OCI-LY3 (cell line): ENCODE measurements around the gene SOWAHD.

Source experiments
- EZH2phosphoT487 ChIP-seq: fragments of 200-600 bp; shearing (Covaris generic); IDR thresholded peaks from 2 replicates; pipeline ENCODE4 v1.6.1; 2018; ENCODE audit warnings: antibody characterized with exemption, mixed run types, low read depth
- TF ChIP-seq, protein P1 (sequence below): fragments of 200-600, 300-600 bp; sonication (generic); IDR thresholded peaks from 2 replicates; pipeline ENCODE4 v1.5.1; 2014; ENCODE audit warnings: antibody characterized with exemption, low read length, low read depth

DNA sequence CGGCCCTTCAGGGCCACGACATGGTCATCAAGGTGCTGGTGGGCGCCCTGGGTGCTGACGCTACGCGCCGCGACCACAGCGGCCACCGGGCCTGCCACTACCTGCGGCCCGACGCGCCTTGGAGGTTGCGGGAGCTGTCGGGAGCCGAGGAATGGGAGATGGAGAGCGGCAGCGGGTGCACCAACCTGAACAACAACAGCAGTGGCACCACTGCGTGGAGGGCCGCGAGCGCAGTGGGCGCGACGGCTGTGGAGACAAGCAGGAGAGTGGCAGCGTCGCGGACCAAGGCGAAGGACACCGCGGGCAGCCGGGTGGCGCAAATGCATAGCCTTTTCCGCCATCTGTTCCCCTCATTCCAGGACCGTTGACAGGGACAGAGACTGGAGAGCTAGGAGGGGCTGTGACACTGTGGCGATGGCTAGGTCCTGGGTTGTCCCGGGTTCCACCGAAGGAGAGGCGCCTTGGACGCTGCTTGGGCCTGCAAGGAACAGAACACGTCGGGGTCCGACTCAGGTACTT lies 919 bp downstream of the SOWAHD start:
- TF ChIP-seq, protein P1, sequence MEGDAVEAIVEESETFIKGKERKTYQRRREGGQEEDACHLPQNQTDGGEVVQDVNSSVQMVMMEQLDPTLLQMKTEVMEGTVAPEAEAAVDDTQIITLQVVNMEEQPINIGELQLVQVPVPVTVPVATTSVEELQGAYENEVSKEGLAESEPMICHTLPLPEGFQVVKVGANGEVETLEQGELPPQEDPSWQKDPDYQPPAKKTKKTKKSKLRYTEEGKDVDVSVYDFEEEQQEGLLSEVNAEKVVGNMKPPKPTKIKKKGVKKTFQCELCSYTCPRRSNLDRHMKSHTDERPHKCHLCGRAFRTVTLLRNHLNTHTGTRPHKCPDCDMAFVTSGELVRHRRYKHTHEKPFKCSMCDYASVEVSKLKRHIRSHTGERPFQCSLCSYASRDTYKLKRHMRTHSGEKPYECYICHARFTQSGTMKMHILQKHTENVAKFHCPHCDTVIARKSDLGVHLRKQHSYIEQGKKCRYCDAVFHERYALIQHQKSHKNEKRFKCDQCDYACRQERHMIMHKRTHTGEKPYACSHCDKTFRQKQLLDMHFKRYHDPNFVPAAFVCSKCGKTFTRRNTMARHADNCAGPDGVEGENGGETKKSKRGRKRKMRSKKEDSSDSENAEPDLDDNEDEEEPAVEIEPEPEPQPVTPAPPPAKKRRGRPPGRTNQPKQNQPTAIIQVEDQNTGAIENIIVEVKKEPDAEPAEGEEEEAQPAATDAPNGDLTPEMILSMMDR: no peak
- TF ChIP-seq EZH2phosphoT487: no peak
